HS-5 (cell line): ENCODE results near the gene TNFRSF25.
"Not testable (repeated sequence)": the region's sequence is repeated elsewhere in the genome, so short reads cannot be mapped to it uniquely, and the experiment has no call there.

Source experiments
- DNase-seq: peaks from one replicate; pipeline ENCODE4 v3.0.0-alpha.2; 2012; ENCODE audit warnings: low read depth

The TNFRSF25 gene

DNA sequence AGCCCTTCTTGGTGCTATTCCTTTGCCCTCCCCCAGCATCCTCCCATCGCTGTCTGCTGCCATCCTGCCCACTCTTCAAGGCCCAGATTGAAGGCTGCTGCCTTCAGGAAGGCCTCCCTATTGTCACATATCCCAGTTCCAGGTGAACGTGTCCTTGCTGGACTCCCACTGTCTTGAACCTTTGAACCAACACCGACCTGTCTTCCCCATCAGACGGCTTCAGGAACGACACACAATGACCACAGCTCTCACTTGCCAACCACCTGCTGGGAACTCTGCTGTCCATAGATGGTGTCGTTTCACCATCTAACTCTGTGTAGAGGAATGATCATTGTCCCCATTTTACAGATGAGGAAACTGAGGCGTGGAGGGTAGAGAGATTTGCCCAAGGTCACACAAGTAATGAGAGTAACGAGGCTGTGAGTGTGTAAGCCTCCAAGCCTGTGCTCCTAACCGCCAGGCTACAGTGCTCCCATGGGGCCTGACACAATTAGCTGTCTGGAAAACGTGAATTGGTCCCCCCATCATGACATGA lies 35.4 kb upstream of the TNFRSF25 start:
- DNase-seq, result no peak

DNA sequence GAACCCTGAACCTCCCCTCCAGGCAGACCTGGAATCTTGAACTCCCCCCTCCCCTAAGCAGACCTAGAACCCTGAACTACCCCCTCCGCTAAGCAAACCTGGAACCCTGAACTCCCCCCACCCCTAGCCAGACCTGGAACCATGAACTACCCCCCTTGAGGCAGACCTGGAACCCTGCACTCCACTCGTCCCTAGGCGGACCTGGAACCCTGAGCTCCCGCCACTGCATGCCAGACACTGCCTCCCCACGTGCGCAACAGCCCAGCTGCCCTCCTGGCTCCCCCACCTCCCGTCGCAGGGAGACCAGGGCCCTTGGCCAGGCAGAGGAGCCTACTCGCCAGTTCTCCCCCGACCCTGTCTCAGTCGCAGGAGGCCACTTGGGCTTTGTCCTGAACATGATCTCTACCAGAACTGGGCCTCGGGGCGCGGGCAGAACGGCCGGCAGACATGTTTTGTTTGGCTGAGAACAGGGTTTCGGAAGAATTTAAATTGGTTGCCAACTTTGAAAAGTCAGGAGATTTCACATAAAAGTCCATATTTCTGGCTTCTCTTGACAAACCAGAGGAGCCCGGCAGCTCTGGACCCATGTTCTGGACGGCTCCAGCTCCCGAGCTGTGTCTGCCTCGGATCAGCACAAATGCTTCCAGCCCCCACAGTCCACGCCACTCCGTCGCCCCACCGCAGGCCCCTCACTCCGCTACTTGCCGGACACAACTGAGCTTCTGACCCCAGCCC lies 34.7 kb upstream of the TNFRSF25 start:
- no peak for DNase-seq

GRCh38 chr1:6499296-6499695 lies 33.3 kb upstream of the TNFRSF25 start:
- no peak for DNase-seq

DNA sequence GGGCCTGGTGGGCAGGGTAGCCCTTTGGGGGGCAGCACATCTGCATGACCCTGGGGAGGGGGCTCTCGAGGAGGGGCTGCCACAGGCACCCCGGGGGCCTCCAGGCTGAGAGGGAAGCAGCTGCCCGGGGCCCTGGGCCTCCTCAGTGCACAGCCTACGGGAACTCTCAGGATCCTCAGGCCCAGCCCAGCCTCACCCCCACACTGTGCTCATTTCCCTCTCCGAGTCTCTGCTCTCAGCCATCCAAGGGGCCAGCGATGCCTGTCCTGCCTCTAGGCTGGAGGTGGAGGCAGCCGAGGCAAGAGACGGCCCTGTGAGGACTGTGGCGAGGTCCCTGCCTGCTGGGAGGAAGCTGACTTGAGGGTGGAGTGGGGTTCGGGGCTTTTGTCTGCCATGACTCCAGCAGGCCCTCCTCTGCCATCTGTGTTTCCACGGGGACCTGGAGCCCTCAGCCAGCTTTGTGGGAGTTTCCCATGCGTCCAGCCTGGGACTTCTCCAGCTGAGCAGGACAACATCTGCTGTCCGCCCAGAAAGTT lies 32.7 kb upstream of the TNFRSF25 start:
- no peak for DNase-seq

- no peak for DNase-seq
Measured at GRCh38 chr1:6497867-6498575, 32.0 kb upstream of the TNFRSF25 start.

DNA sequence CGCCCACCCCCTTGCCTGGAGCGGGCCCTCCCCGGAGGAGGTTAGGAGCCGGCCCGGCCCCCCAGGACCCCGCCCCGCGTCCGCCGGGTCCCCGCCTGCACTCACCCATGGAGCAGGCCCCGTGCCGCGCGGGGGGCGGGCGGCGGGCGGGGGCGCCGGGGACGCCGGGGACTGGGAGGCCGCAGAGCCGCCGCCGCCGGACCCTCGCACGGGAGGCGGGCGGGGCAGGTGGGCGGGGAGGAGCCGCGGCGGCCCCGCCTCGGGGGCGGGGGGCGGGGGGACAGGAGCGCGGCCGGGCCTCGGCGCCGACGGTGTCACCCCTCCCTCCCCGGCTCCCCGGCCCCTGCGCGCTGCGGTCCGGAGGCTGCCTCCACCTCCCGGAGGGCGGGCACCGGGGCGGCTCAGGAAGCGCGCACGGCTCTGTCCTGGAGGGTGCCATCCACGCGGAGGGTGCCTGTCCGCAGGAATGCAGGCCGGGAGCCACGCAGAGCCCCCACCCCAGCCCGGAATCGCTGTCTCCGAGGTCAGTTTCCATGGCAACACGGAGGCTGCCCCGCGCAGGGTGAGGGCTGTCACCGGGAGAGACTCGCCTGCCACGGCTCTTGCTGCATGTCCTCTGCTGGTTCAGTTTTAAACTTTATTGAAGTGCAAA lies 31.4 kb upstream of the TNFRSF25 start:
- no peak for DNase-seq

DNA sequence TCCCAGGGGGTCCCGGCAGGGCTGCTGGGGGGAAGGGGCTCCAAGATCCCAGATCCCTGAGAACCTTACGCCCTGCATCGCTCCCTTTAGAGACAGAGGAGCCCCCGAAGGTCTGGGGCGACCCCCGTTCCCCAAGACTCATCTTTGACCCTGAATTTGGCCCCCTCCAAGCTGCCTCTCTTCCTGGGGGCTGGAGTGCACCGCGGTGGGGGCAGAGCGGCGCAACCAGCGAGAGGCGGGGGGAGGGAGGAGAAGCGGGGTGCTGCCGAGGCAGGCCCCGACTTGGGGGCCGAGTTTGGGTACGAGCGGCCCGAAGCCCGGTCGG lies 30.9 kb upstream of the TNFRSF25 start:
- DNase-seq, result no peak

DNA sequence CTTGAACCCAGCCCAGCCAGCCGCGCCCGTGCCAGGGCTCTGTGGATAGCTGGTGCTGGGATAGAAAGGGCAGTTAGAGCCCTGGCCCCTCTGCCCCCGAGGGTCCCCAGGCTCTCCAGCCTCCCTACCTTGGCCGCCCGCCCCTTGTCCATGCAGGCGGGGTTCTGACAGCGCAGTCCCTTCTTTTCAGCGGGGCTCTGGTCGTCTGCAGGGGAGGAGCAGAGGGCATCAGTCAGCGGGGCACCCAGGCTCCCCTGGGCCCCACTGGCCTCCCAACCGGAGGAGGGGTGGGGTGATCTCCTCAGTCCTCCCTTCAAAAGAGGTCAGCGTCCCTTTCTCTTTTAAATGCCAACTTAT lies 30.4 kb upstream of the TNFRSF25 start:
- no peak for DNase-seq

DNA sequence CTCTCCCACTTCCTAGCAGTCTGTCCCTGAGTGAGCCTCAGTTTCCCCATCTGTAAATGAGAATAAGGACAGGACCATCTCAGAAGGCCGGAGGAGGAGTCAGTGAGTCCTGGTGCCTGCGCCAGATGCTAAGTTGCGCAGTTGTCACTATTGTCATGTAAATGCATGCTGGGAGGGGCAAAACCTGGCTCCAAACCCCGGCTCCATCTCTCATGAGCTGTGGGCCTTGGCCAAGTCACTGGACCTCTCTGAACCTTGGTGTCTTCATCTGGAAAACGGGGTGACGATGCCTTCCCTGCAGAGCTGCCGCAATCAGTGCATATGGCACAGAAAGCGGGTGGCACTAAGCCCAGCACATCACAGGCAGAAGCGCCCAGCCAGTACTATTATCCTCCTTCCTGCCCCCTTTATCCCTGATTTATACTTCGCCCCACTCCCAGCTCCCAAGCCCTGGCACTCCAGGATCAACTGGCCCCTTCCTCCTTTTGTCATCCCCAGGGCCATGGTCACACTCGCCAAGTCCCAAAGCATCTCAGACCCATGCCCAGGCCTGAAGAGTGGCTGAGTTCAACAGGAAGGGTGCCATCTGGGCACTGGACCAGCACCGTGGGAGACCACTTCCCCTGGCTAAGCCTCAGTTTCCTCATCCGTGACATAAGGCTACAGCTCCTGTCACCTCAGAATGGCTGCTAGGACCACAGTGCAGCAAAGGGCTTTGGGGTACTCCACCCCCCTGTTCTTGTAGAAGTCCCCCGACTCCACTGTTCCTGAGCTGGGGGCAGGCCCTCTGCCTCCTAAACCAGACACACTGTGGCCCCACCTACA lies 29.8 kb upstream of the TNFRSF25 start:
- DNase-seq, result no peak

DNA sequence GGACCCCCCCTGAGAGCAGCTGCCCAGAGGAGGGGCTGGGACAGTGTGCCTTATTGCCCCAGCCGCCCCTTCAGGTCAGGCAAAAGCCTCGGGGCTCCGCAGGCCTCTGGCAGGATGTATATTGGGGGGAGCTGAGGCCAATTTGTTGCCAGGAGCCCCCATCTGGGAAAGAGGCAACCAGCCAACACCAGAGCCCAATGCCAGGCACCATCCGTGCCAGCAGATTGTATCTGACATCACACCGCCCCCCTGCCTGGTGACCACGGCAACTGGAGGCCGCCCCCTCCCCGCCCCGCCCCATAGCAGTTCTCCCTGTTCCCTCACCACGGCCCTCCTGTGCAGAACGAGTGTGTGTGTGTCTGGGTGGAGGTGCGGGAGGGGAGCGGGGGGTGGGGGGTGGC lies 29.1 kb upstream of the TNFRSF25 start:
- no peak for DNase-seq

DNA sequence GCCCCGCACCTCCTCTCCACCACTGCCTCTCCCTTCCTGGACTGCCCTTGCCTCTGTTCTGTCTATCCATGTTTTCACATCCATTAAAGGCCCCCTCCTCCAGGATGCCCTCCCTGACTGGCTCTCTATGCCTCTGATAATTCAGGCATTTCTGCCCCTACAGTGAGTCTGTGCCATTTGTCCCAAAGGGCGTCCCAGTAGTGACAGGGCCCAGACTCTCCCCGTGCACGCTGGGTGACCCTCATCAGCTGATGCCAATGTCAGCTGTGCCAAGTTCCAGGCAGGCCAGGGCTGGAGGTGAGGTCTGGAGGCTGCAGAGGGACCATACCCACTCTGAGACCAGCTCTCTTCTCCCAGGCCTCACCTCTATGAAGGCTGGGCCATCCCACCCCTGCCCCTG lies 28.7 kb upstream of the TNFRSF25 start:
- DNase-seq, result no peak

DNA sequence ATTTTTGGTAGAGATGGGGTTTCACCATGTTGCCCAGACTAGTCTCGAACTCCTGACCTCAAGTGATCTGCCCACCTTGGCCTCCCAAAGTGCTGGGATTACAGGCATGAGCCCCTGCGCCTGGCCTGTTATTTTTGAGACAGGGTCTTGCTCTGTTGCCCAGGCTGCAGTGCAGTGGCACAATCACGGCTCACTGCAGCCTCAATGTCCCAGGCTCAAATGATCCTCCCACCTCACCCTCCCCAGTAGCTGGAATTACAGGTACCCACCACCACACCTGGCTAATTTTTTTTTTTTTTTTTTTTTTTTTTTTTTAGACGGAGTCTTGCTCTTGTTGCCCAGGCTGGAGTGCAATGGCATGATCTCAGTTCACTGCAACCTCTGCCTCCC lies 27.9 kb upstream of the TNFRSF25 start:
- DNase-seq, result not testable (repeated sequence)

GRCh38 chr1:6491966-6492365 lies 26.0 kb upstream of the TNFRSF25 start:
- no peak for DNase-seq

- DNase-seq, result peak; percentile 86
Measured at GRCh38 chr1:6491480-6491962, 25.5 kb upstream of the TNFRSF25 start, which contains the start of gene PLEKHG5. Gene PLEKHG5, minus strand, starts transcription at chr1:6491667. Its CDS starts 14,096 bp downstream, at chr1:6477571.

- DNase-seq, result no peak
Measured at GRCh38 chr1:6491081-6491449, 25.1 kb upstream of the TNFRSF25 start.

DNA sequence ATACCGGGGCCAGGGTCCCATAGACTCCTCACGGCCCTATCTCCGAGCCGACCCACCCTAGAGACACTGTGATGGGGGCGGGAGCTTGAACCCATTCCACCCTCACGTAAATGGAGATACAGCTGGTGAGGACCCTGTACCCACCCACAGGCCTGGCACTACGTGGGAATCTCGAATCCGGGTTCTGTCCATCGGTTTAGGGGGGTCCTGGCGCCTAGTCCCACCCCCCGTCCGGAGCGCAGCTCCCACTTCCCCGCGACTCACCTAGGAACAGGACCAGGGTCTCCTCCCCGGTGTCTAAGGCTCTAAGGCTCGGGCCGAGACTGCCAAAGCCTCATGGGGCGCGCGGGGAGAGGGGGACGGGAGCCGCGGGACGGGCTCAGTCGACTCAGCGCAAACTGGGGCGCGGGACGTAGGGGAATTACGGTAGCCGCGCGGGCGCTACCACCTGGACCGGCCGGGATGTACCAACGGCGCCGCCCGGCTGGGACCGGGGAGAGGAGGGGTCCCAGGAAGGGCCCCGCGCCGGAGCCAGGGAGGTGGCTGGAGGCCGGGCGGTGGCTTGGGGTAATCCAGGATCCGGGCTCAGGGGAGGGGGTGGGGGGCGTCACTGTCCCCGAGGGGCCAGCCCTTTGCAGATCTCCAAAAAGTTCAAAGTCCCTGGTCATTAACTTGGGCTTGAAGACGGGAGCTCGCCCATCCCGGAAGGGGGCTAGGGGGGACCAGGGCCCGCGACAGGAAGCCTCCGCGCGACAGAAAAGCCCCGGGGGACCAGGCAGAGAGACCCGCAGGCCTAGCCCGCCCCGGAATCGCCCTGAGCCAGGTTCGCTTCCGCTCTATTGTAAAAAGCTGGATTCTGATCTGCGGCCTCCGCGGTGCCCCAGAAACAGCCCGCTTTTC lies 24.5 kb upstream of the TNFRSF25 start:
- no peak for DNase-seq

GRCh38 chr1:6489799-6490180 lies 23.8 kb upstream of the TNFRSF25 start:
- DNase-seq, result no peak

DNA sequence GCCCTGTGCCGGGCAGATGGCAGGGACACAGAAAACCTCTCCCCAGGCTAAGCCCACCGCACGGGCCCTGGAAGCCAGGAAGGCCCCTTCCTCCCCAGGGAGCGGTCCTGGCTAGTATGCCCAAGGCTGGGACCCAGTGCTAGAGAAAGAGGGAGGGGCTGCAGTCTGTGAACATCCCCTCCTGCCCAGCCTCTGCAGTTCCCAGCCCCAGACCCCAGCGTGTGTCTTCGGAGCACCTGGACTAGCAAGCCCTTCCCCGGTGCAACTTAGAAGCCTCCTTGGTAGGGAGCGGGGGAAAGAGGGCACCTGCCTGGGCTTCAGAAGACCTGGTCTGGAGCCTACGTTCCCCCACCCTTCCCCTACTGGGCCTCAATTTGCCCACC lies 23.4 kb upstream of the TNFRSF25 start:
- no peak for DNase-seq

DNA sequence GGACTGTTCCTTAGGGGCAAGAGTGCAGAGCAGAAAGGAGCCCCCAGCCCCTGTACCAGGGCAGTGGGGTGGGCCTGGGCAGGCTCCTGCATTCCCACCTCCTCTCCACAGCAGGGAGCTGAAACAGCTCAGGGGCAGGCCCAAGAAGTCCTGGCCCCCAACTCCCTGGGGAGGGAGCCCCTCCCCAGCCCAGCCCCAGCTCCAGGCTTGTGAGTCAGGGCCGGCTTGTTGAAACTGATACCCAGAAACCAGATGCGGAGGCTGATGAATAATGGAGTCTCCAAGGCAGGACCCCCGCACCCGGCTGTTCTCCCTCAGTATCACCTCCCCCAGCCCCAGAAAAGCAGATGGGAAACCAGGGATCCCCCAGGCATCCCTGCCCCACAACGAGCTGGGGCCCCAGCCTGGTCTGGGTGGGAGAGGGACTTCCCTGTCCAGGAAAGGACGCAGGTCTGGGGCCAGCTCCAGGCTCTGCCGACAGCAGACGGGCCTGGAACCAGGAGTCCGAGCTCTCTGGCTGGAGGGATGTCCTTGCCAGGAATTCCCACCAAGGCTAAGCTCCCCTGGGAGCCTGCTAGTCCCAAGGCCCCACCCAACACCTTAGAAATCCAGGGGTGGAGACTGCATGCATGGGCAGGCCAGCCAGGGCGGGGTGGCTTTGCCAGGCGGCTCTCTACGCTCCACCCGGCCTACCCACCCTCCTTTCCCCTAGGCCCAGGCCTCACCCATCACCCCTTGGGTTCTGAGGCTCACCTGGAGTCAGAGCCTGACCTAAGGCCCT lies 22.8 kb upstream of the TNFRSF25 start:
- no peak for DNase-seq
